ENCODE results near the gene PTPRK.

PTPRK gene

DNA sequence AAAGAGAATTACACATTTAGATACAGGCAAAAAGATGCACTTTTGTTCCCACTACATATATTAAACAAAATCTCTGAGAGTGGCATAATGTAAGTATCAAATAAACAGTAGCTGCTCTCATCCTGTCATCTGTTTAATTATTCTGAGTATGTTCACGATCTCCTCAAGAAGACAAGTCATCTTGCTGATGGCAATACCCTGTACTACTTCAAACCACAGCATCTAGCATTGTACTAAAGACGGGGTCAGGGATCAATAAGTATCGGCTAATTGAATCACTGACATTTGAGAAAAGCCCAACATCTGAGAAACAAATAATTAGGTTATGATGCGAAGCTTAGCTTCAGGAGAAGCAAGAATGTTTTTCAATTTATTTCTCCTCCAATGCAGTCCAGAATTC, 175.1 kb downstream of the PTPRK start:
- DNase-seq (ENCODE audit: low read depth in 2 of 2): no peak

DNA sequence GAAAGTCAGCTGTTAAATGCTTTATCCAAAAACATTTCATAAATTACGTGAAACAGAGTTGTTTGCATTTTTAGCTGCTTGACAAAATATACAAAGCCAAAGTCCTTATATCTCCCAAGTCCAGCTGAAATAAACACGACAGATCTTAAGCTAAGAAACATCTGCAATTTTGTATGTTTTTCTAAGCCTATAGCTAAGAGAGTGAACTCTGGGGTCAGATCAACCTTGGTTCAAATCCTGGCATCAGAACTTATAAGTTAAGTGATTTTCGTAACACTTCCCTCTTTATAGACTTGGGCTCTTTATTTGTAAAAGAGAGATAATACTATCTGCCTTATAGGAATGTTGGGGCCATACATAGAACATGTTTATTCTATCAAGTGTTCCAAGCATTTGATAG, 176.7 kb downstream of the PTPRK start:
- no peak for DNase-seq (ENCODE audit: low read depth in 2 of 2)

DNA sequence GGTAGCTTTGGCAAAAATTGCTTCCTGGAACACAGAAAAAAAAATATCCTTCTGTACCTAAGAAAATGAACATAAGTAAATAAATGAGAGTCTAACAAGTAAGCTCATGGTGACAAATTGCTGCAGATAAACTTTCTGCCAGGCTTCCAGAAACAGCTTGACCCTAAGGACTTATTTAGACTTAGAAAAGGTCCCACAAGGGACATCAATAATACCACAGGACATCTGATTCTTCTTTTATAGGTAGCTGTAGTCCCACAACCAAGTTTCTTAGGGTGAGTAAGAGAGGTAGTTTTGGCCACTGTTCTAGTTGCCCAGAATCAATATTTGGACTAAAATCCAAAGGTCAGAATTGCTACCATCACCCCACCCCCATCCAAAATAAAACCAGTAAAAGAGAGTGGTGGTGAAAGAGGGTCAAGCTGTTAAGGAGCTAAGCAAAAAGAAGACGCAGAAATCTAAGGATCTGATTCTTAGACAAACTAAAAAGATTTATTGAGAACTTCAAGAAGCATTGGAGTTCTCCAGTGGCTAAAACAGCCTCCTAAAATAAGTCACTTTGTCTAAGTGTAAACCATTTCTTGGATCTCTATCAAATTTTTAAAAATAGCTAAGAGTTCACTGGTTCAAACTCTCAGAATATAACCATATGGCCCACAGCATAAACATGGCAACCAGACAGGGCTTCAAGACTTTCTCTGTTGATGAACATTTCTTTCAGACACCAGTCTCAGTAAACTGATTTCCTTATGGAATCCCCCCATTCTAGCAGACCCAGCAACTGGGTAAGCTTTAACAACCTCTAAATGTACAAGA, 180.6 kb downstream of the PTPRK start:
- no peak for DNase-seq (ENCODE audit: low read depth in 2 of 2)

DNA sequence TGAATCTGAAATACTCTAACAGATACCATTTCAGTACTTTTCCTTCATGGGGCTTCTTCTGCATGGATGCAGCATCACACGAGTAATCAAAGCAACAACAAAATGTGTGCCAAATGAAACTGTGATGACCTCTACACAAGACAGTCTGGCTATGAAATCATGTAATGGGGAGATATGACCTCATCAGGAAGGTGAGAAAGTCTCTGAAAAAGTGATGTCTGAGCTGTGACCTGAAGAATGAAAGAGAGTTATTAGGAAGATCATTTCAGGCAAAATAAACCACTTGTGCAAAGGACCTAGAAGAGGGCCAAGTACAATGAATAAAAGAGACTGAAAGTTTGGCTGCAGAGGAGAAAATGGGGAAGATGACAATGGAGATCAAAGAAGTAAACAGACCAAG, 182.8 kb downstream of the PTPRK start:
- DNase-seq (ENCODE audit: low read depth in 2 of 2): no peak

DNA sequence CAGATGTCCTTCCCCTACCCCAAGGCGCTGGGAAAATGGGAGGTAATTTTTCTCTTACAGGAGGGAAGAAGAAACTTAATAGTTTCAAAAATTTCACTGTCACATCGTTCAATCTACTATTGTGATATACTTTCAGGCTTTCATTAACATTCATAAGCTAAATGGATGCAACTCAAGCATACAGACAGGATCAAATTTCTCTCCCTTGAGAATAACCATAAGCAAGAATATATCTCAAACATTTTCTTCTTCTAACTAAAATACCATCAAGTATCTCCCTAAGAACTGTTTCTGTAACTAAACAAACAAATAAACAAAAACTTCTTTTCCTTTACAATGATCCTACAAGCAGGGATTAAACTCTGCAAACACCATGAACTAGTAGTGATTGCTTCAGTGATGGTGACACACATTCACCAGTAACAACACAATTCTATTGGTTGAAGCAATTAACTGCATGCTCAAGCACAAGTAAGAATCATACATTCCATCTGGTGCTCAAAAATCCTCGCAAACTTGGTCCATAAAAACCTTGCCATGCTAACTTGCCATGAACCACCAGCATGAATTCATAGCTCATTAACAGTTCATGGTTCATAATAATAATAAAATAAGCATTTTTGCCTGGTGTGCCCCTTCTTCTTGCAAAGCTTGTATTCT, 183.8 kb downstream of the PTPRK start:
- DNase-seq (ENCODE audit: low read depth in 2 of 2): no peak

DNA sequence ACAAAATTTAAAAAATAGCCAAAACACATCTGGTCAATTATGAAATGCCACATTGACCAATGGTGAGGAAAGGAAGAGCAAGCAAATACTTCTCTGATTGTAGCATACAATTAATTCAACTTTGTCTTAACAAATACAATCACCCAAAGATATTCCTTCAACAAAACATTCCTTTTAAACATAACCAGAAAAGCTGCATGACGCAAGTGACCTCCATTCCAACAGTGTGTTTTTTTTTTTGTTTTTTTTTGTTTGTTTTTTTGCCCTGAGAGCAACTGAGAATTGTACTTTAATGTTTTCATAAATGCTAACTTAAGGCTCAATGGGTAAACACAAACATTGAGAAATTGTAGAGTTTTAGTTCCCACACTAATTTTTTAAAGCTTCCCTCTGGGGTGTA, 184.4 kb downstream of the PTPRK start:
- no peak for DNase-seq (ENCODE audit: low read depth in 2 of 2)

DNA sequence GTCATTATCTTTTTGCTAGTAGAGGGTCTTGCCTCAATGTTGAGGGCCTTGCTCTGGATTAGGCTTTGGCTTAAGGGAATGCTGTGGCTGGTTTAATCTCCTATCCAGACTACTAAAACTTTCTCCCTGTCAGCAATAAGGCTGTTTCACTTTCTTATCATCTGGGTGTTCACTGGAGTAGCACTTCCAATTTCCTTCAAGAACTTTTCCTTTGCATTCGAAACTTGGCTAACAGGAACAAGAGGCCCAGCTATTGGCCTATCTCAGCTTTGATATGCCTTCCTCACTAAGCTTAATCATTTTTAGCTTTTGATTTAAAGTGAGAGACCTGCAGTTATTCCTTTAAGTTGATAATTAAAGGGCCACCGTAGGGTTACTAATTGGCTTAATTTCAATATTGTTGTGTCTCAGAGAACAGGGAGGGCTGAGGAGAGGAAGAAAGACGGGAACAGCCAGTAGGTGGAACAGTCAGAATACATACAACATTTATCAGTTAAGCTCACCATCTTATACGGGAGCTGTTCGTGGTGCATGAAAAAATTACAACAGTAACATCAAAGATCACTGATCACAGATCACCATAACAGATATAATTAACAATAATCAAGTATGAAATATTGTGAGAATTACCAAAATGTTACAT, 186.7 kb downstream of the PTPRK start:
- no peak for DNase-seq (ENCODE audit: low read depth in 2 of 2)

DNA sequence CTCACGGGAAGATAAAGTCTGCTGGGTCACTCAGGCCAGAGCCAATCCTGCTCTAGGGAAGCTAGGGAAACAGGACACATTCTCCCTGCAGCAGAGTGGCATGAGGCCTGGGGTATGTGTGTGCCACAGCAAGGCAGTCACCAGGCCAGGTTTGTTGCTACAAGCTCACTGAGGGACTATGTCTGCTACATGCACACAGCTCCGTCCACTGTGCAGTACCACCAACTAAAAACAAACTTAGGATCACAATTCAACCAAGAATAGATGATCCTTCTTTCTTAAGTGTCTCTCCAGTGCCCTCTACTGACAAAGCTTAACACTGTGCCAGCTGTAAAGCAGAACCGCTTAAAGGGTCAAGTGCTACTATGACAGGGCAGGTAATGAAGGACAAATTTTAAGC, 192.5 kb downstream of the PTPRK start:
- no peak for DNase-seq (ENCODE audit: low read depth in 2 of 2)

DNA sequence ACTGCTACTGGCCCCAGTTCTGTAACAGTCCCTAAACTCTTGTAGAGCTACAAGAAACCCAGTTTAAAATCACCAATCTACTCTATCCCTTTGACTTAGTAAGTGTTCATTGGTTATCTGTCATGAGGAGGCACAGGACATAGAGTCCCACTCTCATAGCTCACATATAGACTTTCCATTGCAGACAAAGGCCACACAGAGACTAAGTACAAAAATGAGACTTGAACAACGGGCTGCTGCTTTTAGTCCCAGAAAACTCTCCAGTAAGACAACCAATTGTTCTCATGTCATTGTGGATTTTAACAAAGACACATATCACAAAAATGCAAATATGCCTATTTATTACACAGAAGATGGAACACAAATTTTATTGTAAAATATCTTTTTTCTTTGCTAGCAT, 197.4 kb downstream of the PTPRK start:
- DNase-seq (ENCODE audit: low read depth in 2 of 2): no peak

DNA sequence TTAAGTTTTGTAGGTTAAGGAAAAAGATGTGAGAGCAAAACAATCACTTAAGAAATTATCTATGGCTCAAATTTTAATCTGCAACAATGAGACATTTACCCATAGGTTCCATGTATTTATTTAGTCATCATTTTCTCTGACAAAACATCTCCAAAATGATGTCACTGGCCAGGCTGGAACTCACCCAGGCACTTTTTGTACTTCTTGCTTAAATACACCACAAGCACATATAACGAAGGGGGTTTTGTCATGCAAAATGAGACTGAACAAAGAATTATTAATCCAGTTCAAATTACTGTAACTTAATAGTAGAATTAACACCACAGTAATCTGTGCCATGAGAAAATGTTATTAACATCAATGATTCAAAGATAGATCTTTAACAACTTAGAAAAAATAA, 200.5 kb downstream of the PTPRK start:
- no peak for DNase-seq (ENCODE audit: low read depth in 2 of 2)

DNA sequence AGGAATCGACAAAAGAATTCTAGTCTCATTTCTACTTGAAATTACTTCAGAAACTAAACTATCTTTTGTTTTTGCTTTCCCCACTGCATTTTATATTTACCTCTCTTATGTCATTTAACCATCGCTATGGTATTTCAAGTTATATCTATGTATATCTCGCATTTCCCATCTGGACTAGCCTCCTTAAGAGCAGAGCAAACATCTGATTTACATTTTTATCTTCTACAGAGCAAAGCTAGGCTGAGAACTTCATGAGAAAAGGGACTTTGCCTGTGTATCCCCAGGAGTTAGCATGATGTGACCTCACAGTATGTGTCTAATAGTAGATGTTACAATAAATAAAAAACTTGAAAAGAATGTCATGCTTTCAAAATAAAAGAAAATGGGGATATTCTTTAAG, 201.2 kb downstream of the PTPRK start:
- DNase-seq (ENCODE audit: low read depth in 2 of 2): no peak

DNA sequence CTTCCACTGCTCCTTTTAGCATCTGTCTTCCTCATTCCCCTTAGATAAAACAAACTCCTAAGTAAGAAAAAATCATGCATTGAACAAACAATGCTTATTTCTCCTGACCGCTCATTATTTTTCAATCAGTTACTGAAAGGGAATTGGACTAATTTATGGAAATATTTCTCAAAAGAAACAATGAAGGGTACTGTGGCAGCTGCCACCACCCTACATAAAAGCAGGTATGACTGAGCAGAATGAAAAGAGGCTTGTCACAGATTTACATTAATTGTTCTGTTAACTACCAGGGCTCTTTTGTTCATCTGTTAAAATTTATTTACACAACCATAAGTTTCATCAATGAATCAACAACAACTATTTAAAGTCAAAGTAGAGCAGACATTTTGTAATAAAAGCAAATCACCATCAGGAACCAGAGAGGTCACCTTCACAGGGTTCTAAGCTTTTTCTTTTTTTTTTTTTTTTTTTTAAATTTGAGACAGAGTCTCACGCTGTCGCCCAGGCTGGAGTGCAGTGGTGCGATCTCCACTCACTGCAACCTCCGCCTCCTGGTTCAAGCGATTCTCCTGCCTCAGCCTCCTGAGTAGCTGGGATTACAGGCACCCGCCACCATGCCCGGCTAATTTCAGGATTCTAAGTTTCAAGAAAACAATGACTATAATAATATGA, 204.0 kb downstream of the PTPRK start:
- DNase-seq (ENCODE audit: low read depth in 2 of 2): no peak

DNA sequence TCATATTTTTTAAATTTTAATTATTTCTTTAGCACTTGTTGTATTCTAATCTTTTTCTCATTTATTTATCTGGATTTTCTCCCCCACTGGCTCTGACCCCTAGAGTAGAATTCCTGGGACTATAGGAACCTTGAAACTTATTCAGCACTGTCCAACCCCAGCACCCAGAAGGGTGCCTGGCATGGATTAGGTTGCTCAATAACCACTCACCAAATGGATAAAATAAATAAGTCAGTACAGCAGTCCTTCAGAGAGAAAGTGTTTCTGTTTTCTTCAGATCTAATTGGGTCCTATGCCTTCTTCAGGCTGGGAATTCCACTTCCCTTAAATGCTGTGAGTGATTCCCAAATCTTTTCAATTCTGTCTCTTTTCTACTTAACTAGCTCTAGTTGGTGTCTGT, 206.2 kb downstream of the PTPRK start:
- DNase-seq (ENCODE audit: low read depth in 2 of 2): no peak

DNA sequence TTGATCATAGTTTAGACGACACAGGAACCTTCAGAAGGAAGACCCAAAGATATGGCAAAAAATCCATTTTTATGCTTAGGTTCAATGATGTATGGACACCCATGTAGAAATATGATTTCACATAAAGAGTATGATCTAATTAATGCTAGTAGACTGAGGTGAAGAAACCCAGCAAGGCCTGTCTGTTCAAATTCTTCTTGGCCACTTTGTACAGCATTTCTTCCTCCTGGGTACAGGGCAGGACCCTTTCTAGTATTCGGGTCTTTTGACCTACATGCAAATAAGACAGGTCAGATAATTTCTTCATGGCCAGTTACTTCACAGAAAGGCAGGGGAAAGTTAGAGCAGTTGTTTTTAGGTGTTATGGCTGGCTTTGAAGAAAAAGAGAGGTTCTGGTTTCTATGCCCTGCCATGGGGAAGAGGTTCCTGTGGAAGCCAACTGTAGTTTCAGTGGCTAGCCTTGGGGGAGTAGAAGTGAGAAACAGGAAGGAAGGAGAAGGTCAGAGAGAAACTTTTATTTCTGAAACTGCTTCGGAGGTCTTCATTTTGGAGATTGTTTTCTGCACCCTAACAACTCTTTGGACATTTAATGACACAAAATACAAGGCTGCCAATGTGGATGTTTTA, 208.3 kb downstream of the PTPRK start:
- DNase-seq (ENCODE audit: low read depth in 2 of 2): no peak

DNA sequence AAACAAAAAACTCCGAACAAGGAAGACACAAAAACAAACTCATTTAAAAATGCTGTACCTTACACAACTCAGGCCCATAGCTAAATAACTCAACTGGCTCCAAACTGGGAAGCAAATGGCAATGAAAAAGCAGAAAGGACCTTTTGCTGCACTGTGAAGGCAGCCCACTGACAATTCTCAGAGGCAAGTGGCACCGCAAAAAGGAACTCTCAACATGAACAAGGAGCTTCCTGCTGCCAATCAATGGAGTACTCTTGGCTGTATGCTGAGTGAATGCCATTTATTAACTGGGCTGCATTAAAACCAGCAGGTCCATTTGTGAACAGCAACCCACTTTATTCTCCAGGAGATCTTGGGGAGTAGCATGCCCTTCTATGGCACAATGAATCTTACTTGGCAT, 209.9 kb downstream of the PTPRK start:
- no peak for DNase-seq (ENCODE audit: low read depth in 2 of 2)

DNA sequence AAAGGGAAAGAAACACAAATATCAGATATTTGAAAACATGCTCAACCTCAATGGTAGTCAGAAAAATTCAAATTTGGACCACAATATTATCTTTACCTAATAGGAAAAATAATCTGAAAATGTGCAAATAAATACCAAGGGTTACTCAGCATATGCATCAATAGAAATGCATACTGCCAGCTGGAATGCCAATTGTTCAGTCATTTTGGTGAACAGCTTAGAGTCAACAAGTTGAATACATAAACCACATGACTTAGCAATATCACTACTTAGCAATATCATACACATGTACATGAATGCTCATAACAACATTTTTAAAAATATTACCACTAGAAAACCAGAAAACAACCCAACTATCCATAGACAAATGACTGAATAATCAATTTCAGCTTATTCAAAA, 212.7 kb downstream of the PTPRK start:
- no peak for DNase-seq (ENCODE audit: low read depth in 2 of 2)

DNA sequence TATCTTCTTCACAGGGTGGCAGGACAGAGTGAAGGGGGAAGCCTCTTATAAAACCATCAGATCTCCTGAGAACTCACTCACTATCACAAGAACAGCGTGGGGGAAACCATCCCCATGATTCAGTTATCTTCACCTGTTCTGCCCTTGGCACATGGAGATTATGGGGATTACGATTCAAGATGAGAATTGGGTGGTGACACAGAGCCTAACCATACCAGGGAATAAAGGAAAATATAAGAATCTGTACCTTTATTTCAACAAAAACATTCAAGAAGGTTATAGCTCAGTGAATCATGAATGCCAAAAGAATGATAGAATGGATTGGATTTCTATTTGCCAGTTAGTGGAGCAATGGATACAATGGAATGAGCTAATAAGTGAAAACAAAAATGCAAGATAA, 214.4 kb downstream of the PTPRK start:
- no peak for DNase-seq (ENCODE audit: low read depth in 2 of 2)

DNA sequence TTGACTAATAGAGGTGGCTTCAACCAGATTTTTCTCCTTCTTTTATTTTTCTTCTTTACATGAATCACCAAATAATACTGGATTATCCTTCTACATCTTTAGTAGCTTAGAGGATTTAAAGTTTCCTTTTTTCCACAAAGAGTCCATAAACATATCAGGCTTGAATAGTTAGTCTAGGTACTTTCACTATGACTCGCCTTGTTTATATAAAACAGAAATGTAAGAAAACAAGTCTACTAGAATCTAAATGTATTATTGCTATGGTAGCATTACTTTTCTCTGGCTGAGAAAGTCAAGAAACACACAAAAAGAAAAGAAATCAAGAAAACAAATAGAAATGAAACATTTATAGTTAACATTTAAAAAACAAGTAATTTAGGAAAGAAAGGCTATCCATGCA, 215.2 kb downstream of the PTPRK start:
- DNase-seq (ENCODE audit: low read depth in 2 of 2): no peak

DNA sequence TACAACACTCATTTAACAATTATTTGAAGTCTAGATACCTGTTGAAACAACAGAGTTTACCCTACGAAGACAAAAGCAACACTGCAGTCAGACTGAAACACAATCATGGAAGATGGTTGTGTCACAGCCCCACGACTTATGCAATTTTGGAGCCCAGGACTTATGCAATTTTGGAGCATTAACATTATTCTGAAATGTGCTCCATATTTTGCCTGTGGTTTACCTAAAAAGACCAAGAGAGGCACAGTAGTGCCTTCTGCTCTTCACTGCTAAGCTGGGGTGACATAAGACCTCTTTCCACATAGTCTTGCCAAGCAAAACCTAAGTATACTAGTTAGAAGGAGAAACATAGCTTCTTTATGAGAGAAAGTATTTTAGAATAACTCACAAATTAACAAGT, 216.5 kb downstream of the PTPRK start:
- DNase-seq (ENCODE audit: low read depth in 2 of 2): no peak

DNA sequence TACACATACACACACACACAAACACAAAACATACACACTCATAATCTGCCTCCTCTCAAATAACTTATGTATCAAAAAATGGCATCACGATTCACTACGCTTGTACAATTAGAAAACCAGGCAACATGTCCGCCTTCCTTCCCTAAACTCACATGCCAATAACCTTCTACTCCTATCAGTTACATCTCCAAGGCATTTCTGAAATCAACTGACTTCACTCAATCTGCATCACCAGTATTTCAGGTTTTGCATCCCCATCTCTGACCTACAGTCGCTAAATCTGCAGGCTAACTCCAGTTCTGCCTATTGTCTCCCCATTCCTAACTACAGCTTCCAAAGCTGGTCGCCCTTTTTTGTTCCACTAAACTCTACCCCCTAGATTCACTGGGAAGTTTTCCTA, 217.5 kb downstream of the PTPRK start:
- no peak for DNase-seq (ENCODE audit: low read depth in 2 of 2)

DNA sequence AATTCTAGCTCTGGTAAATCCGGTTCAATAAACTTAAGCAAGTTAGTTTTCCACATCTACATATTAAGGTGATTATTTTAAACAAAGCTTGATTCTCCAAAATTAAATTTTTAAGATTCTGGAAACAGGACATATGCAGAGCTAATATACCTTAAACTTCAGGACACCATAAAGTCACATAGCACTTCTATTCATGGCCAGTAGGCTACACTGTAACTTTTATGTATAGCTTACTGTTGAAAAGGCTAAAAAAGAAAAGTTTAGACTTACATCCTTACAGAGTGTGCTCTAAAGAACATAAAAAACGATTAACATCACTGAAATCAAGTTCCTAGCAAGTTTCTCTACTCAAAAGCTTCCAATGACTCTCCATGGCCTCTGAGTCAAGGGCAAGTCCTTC, 224.7 kb downstream of the PTPRK start:
- no peak for DNase-seq (ENCODE audit: low read depth in 2 of 2)

DNA sequence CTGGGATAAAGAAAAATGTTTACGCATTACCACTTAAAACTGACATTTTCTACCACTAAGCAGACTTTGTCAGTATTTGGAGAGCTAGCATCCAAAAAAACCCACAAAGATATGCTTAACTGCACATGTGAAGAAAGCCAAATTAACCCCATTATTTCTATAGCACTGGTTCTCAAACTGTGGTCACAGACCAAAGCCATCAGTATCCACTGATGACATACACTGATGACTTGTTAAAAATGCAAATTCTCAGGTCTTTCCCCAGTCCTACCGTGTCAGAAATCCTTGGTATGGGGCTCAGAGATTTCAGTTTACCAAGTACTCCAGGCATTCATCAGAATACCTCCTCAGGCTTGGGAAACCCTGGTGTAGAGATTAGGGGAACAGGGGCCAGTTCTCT, 230.2 kb downstream of the PTPRK start:
- no peak for DNase-seq (ENCODE audit: low read depth in 2 of 2)

Measured in activated CD8-positive, alpha-beta memory T cell treated with anti-CD3 and anti-CD28 coated beads for 4 hours (primary cell).